ENCODE measurements around the gene CFH. TPM values are rescaled to one million over a fixed set of nuclear protein-coding genes. Genes with fewer than 3 reads are reported as not detected.
"Not testable (repeated sequence)": the region's sequence is repeated elsewhere in the genome, so short reads cannot be mapped to it uniquely, and the experiment has no call there.

Gene CFH
- total RNA-seq, 1 experiment from 2014 or later, result 27.3 TPM

DNA sequence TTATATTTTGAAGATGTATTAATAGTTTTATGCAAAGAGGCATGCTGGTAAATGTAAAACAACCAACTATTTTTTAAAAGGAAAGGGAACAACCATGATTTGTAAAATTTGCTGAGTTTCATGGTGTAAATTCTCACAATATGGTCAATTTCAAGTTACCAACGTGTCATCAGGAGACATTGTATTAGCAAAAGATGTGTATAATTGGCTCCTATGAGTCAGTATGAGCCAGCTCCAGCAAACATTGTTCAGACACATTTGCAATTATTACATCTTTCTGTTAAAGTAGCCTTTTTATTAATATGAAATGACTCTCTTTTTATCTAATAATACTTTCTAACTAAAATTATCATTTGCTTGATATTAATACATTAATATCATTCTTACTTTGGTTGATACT, 15.3 kb downstream of the CFH start:
- no peak for DNase-seq (ENCODE audit: low spot score)

DNA sequence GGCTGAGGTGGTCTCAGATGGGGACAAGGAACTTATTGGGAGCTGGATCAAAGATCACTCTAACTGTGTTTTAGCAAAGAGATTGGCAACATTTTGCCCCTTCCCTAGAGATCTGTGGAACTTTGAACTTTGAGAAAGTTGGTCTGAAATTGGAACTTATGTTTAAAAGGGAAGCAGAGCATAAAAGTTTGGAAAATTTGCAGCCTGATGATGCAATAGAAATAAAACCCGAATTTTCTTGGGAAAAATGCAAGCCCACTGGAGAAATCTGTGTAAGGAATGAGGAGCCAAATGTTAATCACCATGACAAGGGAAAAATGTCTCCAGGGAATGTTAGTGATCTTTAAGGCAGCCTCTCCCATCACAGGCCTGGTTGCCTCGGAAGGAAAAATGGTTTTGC, 17.2 kb downstream of the CFH start:
- DNase-seq (ENCODE audit: low spot score), result no peak

DNA sequence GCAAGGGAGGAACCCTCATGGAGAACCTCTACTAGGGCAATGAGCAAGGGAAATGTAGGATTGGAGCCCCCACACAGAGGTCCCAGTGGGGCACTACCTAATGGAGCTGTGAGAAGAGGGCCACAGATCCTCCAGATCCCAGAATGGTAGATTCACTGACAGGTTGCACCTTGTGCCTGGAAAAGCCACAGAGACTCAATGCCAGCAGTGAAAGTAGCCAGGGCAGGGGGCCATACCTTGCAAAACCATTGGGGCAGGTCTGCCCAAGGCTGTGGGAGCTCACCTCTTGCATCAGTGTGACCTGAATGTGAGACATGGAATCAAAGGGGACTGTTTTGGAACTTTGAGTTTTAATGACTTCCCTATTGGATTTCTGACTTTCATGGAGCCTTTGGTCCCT, 17.9 kb downstream of the CFH start:
- no peak for DNase-seq (ENCODE audit: low spot score)

DNA sequence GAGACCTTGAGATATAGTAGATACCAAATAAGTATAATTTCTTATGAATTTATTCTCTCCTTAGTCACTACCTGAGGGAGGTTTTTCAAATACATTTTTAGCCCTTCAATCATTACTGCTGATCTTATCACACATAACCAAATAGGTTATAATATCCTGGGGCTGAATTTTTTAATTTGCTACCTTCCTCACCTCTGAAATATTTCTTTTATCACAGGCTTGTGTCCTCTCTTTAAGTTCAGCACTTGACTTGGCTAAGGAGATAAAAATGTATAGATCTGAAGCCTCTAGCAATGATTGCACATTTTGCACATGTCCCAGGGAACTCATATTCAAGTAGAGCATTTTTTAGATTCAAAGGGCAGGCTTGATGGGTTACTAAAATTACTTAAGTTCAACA, 23.1 kb downstream of the CFH start:
- DNase-seq (ENCODE audit: low spot score), result no peak

DNA sequence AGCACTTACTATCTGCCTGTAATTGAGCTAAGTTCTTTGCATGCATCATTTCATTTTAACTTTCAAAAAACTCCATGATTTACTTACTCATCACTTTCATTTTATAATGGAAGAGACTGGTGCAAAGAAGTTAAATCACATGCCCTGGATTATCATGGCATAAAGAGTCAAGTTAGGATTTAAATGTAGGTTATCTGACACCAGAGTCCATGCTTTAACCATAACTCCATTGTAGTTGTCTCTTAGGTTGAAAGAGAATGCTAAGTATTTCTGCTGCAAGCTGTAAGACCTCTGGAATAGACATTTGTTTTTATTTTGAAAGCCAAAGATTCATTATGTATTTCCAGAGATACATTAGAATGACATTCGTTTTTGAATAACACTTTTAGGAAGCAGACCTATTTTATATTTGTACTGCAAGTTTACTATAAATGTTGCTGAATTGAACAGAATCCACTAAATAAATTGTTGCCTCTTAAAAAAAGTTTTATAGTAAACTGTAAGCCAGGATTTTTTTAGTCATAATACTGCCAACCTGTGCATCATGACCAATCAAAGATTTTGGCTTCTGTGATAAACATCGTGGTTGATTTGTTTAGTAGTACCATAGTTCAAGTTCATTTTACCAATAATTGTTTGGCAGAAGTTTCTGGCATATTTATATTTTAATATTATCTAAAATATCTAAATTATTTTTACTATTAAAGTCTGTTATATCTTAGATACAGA, 26.1 kb downstream of the CFH start:
- peak; percentile 25 for DNase-seq (ENCODE audit: low spot score)

DNA sequence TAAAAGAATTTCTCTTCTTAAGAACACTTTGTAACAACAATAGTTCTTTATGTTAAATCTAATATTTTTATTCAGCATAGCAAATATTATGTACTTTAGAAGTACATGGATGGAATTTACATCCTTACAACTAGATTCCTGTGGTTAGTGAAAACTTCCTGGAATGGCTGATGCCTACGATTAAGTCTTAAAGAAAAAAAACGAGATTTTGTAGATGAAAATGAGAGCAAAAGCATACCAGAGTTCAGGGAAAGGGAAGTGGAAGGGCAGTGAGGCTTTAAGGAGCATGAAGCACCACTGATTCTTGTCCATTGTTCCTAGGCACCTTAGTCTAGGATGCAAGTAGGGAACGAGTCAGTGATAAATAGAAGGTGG, 26.7 kb downstream of the CFH start:
- DNase-seq (ENCODE audit: low spot score), result no peak

DNA sequence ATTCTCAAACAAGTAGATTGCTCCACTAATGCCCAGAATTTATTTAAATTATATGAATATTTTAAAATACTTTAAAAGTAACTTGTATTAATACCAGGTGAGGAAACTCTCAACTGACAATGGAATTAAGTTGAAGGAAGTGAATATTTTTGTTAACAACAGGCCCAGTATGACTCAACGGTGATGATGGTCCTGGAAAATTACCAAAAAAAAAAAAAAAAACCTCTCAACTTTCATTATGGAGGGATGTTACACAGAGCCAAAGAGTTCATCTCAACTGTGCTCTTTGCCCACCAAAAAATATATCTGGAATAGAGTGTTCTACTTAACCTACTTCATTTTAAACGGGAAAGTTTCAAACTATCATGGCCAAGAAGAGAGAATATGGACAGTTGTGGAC, 28.3 kb downstream of the CFH start:
- no peak for DNase-seq (ENCODE audit: low spot score)

DNA sequence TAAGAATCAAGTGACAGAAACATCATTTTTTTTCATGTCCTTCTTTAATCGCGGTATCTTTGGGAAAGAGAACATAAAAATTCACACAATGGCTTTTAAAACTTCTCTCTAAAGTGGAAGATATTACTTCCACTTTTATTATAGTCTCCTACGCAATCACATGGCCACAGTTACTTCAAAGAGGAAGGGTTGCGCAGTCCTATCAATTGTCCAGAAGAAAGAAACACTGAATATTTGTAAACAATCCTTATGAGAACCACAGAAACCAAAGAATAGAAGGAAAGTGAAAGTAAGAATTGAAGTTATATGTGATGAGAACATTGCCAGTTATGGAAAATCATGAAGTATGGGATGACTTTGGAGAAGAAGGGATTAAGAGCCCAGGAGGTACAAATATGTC, 32.6 kb downstream of the CFH start:
- DNase-seq (ENCODE audit: low spot score), result no peak

DNA sequence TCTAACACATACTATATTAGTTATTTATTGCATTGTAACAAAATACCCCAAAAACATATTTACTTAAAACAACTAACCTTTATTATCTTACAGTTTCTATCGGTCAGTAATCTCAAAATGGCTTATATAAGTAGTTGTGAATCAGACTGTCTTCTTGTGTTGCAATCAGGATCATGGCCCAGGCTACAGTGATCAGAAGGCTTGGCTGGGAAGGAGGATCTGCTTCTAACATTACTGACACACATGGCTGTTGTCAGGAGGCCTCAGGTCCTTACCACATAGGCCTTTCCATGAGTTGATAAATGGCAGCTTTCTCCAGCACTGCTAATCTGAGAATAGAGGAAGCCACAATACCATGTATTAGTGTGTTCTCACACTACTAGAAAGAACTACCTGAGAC, 33.7 kb downstream of the CFH start:
- DNase-seq (ENCODE audit: low spot score), result no peak

DNA sequence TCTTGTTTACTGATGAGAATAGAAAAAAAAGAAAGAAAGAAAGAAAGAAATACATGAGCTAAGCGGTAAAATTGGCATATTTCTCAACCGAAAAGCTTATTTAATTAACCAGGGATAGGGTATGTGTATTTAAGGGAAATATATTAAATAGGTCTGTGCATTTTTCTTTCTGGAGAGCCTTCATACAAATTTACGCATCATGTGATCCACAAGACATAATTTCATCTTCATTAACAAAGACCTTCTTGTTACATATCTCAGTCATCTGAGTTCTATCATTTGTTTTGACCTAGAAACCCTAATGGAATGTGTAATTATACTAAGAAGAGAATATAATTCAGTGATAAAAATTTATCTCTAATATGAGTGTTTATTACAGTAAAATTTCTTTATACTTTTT, 37.2 kb downstream of the CFH start:
- DNase-seq (ENCODE audit: low spot score), result no peak

DNA sequence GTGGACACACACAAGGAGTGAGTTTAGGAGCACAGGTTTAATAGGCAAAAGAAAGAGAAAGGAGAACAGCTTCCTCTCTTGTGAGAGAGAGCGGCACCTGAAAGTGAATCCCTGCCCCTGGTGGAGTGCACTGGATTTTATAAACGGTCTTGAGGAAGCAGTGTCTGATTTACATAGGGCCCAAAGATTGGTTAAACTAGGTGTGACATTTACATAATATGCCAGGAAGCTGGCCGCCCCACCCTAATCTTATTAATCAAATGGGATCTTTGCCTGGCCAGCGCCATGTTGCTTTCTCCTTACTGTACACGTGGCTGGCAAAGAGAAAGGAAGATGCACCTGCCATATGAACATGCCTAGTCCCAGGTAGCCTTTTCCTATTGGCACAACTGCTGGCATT, 38.7 kb downstream of the CFH start:
- no peak for DNase-seq (ENCODE audit: low spot score)

DNA sequence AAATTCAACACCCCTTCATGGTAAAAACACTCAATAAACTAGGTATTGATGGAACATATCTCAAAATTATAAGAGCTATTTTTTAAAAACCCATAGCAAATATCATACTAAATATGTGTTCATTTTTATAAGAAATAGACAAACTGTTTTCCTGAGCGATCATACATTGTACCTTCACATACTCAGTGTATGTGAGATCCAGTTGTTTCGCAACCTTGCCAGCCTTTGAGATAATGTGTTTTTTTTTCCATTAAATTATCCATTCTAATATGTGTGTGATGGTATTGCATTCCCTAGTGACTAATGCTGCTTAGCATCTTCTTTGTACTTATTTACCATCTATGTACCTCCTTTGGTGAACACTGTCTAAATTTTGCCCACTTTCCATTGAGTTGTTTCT, 47.1 kb downstream of the CFH start:
- DNase-seq (ENCODE audit: low spot score), result no peak

DNA sequence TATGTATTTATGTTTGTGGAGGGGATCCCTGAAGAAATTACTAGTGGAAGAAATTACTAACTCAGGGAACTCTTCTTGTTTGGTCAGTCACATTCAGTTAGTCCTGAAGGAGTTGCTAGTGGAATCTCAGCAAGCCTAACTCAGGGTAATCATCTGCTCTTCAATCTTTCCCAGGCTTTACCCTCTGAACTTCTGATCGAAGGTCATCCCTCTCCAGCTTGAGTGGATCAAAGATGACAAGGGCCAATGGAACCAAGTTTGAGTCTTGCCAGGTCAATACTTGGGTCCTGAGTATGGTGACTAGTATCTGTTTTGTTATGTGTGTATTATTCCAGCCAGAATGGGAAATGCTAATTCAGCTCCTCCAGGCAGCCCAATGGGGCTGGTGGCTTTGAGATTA, 49.3 kb downstream of the CFH start:
- no peak for DNase-seq (ENCODE audit: low spot score)

DNA sequence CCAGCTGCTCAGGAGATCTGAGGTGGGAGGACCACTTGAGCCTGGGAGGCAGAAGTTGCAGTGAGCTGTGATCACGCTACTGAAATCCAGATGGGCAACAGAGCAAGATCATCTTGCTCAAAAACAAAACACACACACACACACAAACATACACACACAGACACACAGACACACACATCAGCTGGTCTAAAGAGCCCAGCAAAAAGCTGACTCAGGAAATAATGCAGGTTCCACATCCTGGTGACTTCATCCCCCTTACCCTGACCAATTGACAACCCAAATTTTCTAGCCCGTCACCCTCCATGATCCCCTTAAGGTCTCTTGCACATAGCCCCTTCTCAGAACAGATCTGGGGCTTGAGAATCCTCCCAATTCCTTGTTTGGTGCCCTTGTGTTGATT, 58.0 kb downstream of the CFH start:
- DNase-seq (ENCODE audit: low spot score), result not testable (repeated sequence)

DNA sequence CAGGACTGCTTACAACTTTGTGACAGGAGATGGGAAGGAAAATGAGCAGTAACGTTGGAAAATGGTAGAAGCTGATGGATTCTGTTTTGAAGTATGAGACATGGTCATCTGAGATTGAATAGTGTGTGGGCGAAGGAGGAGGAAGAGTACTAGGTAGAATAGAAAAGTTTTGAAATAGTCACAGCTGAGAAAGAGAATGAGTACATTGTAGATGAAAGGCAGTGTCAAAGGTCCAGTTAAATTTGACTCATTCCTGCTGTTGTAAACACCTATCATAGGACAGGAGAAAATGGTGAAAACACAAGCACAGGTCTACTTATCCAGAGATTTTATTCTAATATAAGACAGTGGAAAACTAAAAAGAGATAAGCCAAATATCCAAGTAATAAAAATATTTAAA, 66.0 kb downstream of the CFH start:
- no peak for DNase-seq (ENCODE audit: low spot score)

DNA sequence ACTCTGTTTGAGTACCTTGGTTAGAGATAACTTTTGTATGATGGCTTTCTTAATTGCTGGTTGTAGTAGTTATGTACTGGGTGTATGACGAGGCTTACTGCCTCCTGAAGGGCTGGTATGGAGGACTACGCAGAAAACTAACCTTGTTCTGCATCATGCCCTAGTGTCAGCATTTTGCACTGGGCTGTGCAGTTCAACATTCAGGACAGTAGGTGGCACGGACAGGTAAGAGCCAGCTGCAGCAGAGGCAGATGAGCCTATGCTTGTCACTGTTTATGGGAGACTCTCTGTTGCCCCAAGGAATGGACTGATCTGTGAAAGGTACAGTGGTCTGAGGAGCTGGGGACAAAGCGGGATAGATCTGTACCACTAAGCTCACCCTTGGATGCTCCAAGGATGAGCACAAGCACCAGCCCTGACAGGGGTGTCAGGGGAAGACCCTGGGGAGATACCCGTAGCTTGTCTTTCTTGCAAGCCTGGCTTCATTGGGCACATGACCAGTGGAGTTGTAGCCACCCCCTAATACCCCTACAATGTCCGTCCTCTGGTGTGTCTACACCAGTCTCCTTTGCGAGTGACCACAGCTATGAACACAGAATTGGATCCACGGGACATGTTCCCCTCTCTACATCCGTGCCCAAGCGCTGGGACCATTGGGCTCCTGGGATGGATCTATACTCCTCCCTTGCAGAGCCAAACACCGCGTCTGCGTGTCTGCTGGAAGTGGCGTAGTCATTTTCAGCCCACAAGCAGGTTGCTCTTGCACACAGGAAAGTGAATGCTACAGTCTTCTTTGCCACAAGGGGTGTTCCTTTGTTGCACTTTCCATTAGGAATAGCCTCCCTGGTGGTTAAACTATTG, 71.7 kb downstream of the CFH start:
- DNase-seq (ENCODE audit: low spot score), result peak; percentile 83

DNA sequence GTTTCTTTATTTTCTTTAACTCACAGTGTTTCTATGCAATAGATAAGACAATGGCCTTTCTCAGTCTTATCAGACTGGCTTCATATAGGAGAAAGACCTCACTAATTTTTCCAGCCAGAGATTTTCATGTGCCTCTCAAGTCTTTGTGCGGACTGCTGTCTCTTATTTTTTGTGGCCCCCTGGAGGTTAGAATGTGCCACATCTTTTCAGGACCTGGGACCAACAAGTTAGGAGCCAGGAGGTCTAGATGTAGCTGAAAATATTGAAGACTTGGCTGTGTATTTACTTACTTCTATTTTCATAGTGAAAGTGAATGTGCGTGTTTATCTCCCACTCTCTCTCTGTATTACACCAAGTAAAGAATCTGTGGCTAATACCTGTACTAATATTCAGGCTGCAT, 80.7 kb downstream of the CFH start:
- no peak for DNase-seq (ENCODE audit: low spot score)

DNA sequence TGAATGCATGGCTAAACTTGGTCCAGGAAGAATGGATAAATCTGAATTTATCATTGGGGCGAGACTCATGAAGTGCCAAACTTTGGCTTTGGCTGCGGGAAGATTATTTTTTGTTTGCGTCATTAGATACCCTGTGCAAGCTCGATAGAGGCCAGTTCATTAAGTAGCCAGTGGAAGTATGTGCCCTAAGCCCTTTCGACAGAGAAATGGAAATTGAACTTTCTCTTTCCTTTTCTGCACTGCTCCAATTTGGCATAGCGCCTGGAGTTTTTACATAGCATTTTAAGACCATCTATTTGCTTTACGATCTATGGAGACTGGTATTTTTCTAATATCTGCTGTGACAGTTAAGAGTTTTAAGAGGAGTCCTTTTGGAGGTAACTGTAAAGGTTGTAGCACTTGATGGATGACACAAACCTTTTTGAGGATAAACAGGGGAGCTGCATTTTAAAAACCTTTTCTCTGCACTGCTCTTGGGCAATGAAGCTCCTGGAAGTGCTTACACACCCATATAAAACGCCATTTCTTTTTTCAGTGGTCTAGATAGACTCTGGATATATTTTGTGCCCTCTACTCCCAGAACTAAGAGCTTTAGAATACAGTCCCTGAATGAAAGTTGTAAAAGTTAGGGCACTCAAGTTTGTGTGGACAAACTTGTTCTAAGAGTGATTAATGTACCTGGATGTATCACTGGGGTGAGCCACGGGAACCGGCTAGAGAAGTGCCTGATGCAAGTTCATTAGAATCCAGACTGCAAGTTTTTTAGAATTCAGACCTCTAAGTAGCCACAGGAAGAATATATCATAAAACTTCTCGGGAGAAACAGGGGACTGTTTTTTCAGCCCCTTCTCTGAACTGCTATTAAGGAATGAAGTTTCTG, 81.5 kb downstream of the CFH start:
- no peak for DNase-seq (ENCODE audit: low spot score)

DNA sequence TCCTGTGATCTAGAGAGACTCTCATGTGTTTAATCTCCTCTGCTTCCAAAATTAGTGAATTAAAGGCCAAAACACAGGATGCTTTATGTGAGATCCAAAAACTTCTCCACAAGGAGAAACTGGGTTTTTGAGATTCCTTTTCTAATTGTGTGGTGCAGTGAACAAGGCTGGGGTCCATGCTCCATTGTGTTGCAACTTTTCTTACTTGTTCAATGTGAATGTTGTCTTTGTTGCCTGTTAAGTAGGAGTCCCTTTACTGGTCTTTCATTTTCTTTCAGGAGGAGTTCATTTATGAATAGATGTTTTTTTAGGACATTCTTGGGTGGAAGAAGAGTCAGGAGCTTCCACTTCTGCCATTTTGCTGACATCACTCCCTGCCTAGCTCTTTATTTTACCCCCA, 82.2 kb downstream of the CFH start:
- DNase-seq (ENCODE audit: low spot score), result no peak

DNA sequence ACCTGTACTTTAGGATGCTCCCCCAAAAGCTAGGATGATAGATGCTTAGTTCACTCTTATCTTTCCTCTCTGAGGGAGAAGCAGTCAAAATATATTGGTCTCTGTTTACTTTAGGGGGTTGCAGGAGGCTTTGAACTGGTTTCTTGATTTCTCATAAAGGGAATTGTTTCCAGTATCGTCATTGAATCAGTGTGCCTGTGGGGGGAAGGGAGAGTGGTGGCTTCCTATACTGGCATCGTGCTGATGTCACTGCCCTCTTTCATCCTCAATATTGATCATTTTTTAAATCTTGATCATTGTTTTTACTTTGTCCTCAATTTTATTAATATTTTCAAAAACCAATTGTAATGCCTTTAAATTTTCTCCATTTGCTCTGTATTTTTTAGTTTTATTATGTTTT, 82.6 kb downstream of the CFH start:
- DNase-seq (ENCODE audit: low spot score), result no peak

DNA sequence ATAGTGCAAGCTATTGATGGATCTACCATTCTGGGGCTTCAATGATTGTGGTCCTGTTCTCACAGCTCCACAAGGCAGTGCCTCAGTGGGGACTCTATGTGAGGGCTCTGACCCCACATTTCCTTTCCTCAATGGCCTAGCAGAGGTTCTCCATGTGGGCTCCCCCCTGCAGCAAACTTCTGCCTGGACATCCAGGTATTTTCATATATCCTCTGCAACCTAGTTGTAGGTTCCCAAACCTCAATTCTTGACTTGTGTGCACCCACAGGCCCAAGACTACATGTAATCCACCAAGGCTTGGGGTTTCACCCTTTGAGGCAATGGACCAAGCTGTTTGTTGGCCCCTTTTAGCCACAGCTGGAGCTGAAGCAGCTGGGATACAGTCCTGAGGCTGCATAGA, 86.9 kb downstream of the CFH start:
- DNase-seq (ENCODE audit: low spot score), result no peak

DNA sequence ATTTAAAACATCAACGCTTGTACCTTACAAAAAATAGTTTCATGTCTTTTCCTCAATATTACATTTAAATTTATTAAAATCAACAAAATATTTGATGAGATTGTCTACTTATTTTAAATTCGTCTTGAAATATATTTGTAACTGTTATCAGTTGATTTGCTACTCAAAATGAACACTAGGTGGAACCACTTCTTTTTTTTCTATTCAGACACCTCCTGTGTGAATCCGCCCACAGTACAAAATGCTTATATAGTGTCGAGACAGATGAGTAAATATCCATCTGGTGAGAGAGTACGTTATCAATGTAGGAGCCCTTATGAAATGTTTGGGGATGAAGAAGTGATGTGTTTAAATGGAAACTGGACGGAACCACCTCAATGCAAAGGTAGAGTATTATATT, 91.4 kb downstream of the CFH start:
- DNase-seq (ENCODE audit: low spot score), result peak; percentile 57
